Esophagus squamous epithelium (tissue), 4 donors: ENCODE measurements around the gene WSCD1.

ENCODE experiments used
- CTCF ChIP-seq, 6 experiments: fragments of 450-650 bp in 4 of 6; fragments of 200-600 bp in 2 of 6; sonication (generic) in 2 of 6; IDR thresholded peaks; one replicate each; pipeline ENCODE4 v1.5.1; 2016 to 2019; ENCODE audit warnings: antibody characterized with exemption in 6 of 6, mild to moderate bottlenecking in 4 of 6, moderate library complexity in 4 of 6
- POLR2A ChIP-seq, 4 donors: fragments of 450-650 bp; IDR thresholded peaks; one replicate each; pipeline ENCODE4 v1.6.1; 2017; ENCODE audit warnings: antibody characterized with exemption in 4 of 4, mild to moderate bottlenecking in 4 of 4, moderate library complexity in 3 of 4

- TF ChIP-seq CTCF (IDR thresholded peaks at IDR 0.05) (no peak), POLR2A (IDR thresholded peaks at IDR 0.05) (no peak)
Observed at GRCh38 chr17:6109536-6109935, 39.4 kb downstream of the WSCD1 start.
